Measurements from ENCODE around the gene OLA1.

OLA1 gene

GRCh38 chr2:174051741-174052583 is 196.4 kb downstream of the OLA1 start:
- H3K36me3 ChIP-seq (ENCODE audit: control insufficient read depth, insufficient read depth, low read length) = no peaks in the 10 kb centered on the region
- H3K9me3 ChIP-seq (ENCODE audit: control insufficient read depth, insufficient read depth, low read length) = no peaks in the 10 kb centered on the region
- H3K9ac ChIP-seq (ENCODE audit: low read depth, low read length) = no peak overlapping the region
- H3K27ac ChIP-seq (ENCODE audit: low read depth, low read length) = peak overlapping the region; percentile 78
- peaks cover 35% of the 10 kb centered on the region for H3K4me1 ChIP-seq (ENCODE audit: control insufficient read depth, insufficient read depth, low read length)
- no peaks in the 10 kb centered on the region for H3K27me3 ChIP-seq (ENCODE audit: control insufficient read depth, insufficient read depth, low read length)
- H3K4me3 ChIP-seq (ENCODE audit: low read depth, low read length) = no peak overlapping the region

- H3K27me3 ChIP-seq (ENCODE audit: control insufficient read depth, insufficient read depth, low read length) = no peaks in the 10 kb centered on the region
- H3K36me3 ChIP-seq (ENCODE audit: control insufficient read depth, insufficient read depth, low read length) = no peaks in the 10 kb centered on the region
- peak overlapping the region; percentile 78 for H3K27ac ChIP-seq (ENCODE audit: low read depth, low read length)
- no peak overlapping the region for H3K9ac ChIP-seq (ENCODE audit: low read depth, low read length)
- H3K4me1 ChIP-seq (ENCODE audit: control insufficient read depth, insufficient read depth, low read length) = peaks cover 35% of the 10 kb centered on the region
- H3K9me3 ChIP-seq (ENCODE audit: control insufficient read depth, insufficient read depth, low read length) = no peaks in the 10 kb centered on the region
- H3K4me3 ChIP-seq (ENCODE audit: low read depth, low read length) = no peak overlapping the region
These were observed 197.3 kb downstream of the OLA1 start for GRCh38 chr2:174051068-174051467.

- Histone ChIP-seq H3K36me3 (ENCODE audit: control insufficient read depth, insufficient read depth, low read length) (no peaks in the 10 kb centered on the region), H3K9me3 (ENCODE audit: control insufficient read depth, insufficient read depth, low read length) (no peaks in the 10 kb centered on the region), H3K27ac (ENCODE audit: low read depth, low read length) (no peak overlapping the region), H3K9ac (ENCODE audit: low read depth, low read length) (no peak overlapping the region), H3K4me3 (ENCODE audit: low read depth, low read length) (no peak overlapping the region), H3K27me3 (ENCODE audit: control insufficient read depth, insufficient read depth, low read length) (no peaks in the 10 kb centered on the region), H3K4me1 (ENCODE audit: control insufficient read depth, insufficient read depth, low read length) (peaks cover 35% of the 10 kb centered on the region)
These were observed 198.4 kb downstream of the OLA1 start for GRCh38 chr2:174049895-174050294.

GRCh38 chr2:174048243-174048642 is 200.1 kb downstream of the OLA1 start:
- Histone ChIP-seq H3K27ac (ENCODE audit: low read depth, low read length) (no peak overlapping the region), H3K27me3 (ENCODE audit: control insufficient read depth, insufficient read depth, low read length) (no peaks in the 10 kb centered on the region), H3K36me3 (ENCODE audit: control insufficient read depth, insufficient read depth, low read length) (no peaks in the 10 kb centered on the region), H3K9ac (ENCODE audit: low read depth, low read length) (no peak overlapping the region), H3K9me3 (ENCODE audit: control insufficient read depth, insufficient read depth, low read length) (no peaks in the 10 kb centered on the region), H3K4me1 (ENCODE audit: control insufficient read depth, insufficient read depth, low read length) (peaks cover 22% of the 10 kb centered on the region), H3K4me3 (ENCODE audit: low read depth, low read length) (no peak overlapping the region)

GRCh38 chr2:174047746-174048145 is 200.6 kb downstream of the OLA1 start:
- H3K27me3 ChIP-seq (ENCODE audit: control insufficient read depth, insufficient read depth, low read length) = no peaks in the 10 kb centered on the region
- no peaks in the 10 kb centered on the region for H3K36me3 ChIP-seq (ENCODE audit: control insufficient read depth, insufficient read depth, low read length)
- H3K4me1 ChIP-seq (ENCODE audit: control insufficient read depth, insufficient read depth, low read length) = peaks cover 19% of the 10 kb centered on the region
- no peaks in the 10 kb centered on the region for H3K9me3 ChIP-seq (ENCODE audit: control insufficient read depth, insufficient read depth, low read length)
- no peak overlapping the region for H3K9ac ChIP-seq (ENCODE audit: low read depth, low read length)
- H3K27ac ChIP-seq (ENCODE audit: low read depth, low read length) = no peak overlapping the region
- H3K4me3 ChIP-seq (ENCODE audit: low read depth, low read length) = no peak overlapping the region

- Histone ChIP-seq H3K27me3 (ENCODE audit: control insufficient read depth, insufficient read depth, low read length) (no peaks in the 10 kb centered on the region), H3K9me3 (ENCODE audit: control insufficient read depth, insufficient read depth, low read length) (no peaks in the 10 kb centered on the region), H3K9ac (ENCODE audit: low read depth, low read length) (no peak overlapping the region), H3K27ac (ENCODE audit: low read depth, low read length) (no peak overlapping the region), H3K4me3 (ENCODE audit: low read depth, low read length) (no peak overlapping the region), H3K4me1 (ENCODE audit: control insufficient read depth, insufficient read depth, low read length) (peaks cover 8% of the 10 kb centered on the region), H3K36me3 (ENCODE audit: control insufficient read depth, insufficient read depth, low read length) (no peaks in the 10 kb centered on the region)
These were observed 202.2 kb downstream of the OLA1 start for GRCh38 chr2:174046172-174046571.

- Histone ChIP-seq H3K4me1 (ENCODE audit: control insufficient read depth, insufficient read depth, low read length) (peaks cover 10% of the 10 kb centered on the region), H3K27me3 (ENCODE audit: control insufficient read depth, insufficient read depth, low read length) (no peaks in the 10 kb centered on the region), H3K4me3 (ENCODE audit: low read depth, low read length) (no peak overlapping the region), H3K9ac (ENCODE audit: low read depth, low read length) (no peak overlapping the region), H3K27ac (ENCODE audit: low read depth, low read length) (no peak overlapping the region), H3K9me3 (ENCODE audit: control insufficient read depth, insufficient read depth, low read length) (no peaks in the 10 kb centered on the region), H3K36me3 (ENCODE audit: control insufficient read depth, insufficient read depth, low read length) (no peaks in the 10 kb centered on the region)
These were observed 203.8 kb downstream of the OLA1 start for GRCh38 chr2:174044556-174044955.

GRCh38 chr2:174040417-174040701 is 208.0 kb downstream of the OLA1 start:
- Histone ChIP-seq H3K36me3 (ENCODE audit: control insufficient read depth, insufficient read depth, low read length) (no peaks in the 10 kb centered on the region), H3K4me3 (ENCODE audit: low read depth, low read length) (no peak overlapping the region), H3K9ac (ENCODE audit: low read depth, low read length) (no peak overlapping the region), H3K27ac (ENCODE audit: low read depth, low read length) (no peak overlapping the region), H3K4me1 (ENCODE audit: control insufficient read depth, insufficient read depth, low read length) (peaks cover 21% of the 10 kb centered on the region), H3K27me3 (ENCODE audit: control insufficient read depth, insufficient read depth, low read length) (no peaks in the 10 kb centered on the region), H3K9me3 (ENCODE audit: control insufficient read depth, insufficient read depth, low read length) (no peaks in the 10 kb centered on the region)

- Histone ChIP-seq H3K9ac (ENCODE audit: low read depth, low read length) (no peak overlapping the region), H3K27ac (ENCODE audit: low read depth, low read length) (peak overlapping the region; percentile 79), H3K9me3 (ENCODE audit: control insufficient read depth, insufficient read depth, low read length) (no peaks in the 10 kb centered on the region), H3K36me3 (ENCODE audit: control insufficient read depth, insufficient read depth, low read length) (no peaks in the 10 kb centered on the region), H3K4me3 (ENCODE audit: low read depth, low read length) (no peak overlapping the region), H3K27me3 (ENCODE audit: control insufficient read depth, insufficient read depth, low read length) (peaks cover 2% of the 10 kb centered on the region; the same call in 1 of the 2 replicates), H3K4me1 (ENCODE audit: control insufficient read depth, insufficient read depth, low read length) (peaks cover 21% of the 10 kb centered on the region)
These were observed 208.5 kb downstream of the OLA1 start for GRCh38 chr2:174039551-174040416.

GRCh38 chr2:174038462-174038861 is 209.9 kb downstream of the OLA1 start:
- Histone ChIP-seq H3K27me3 (ENCODE audit: control insufficient read depth, insufficient read depth, low read length) (peaks cover 3% of the 10 kb centered on the region; the same call in 1 of the 2 replicates), H3K27ac (ENCODE audit: low read depth, low read length) (peak overlapping the region; percentile 36), H3K4me3 (ENCODE audit: low read depth, low read length) (no peak overlapping the region), H3K9me3 (ENCODE audit: control insufficient read depth, insufficient read depth, low read length) (no peaks in the 10 kb centered on the region), H3K36me3 (ENCODE audit: control insufficient read depth, insufficient read depth, low read length) (no peaks in the 10 kb centered on the region), H3K4me1 (ENCODE audit: control insufficient read depth, insufficient read depth, low read length) (peaks cover 22% of the 10 kb centered on the region), H3K9ac (ENCODE audit: low read depth, low read length) (no peak overlapping the region)

- peaks cover 31% of the 10 kb centered on the region for H3K4me1 ChIP-seq (ENCODE audit: control insufficient read depth, insufficient read depth, low read length)
- no peaks in the 10 kb centered on the region for H3K9me3 ChIP-seq (ENCODE audit: control insufficient read depth, insufficient read depth, low read length)
- no peak overlapping the region for H3K27ac ChIP-seq (ENCODE audit: low read depth, low read length)
- H3K9ac ChIP-seq (ENCODE audit: low read depth, low read length) = no peak overlapping the region
- peaks cover 3% of the 10 kb centered on the region; the same call in 1 of the 2 replicates for H3K27me3 ChIP-seq (ENCODE audit: control insufficient read depth, insufficient read depth, low read length)
- H3K4me3 ChIP-seq (ENCODE audit: low read depth, low read length) = no peak overlapping the region
- H3K36me3 ChIP-seq (ENCODE audit: control insufficient read depth, insufficient read depth, low read length) = no peaks in the 10 kb centered on the region
These were observed 211.5 kb downstream of the OLA1 start for GRCh38 chr2:174036825-174037224.

Data from HUES48 (cell line).